Smooth muscle cell (in vitro differentiated cells): ENCODE results near the gene FAM186B. TPM values are rescaled to one million over a fixed set of nuclear protein-coding genes. Genes with fewer than 3 reads are reported as not detected.

Source experiments
- DNase-seq: peaks from one replicate; lab custom pipeline; 2025; ENCODE audit not compliant: unreplicated experiment; lab: John Stamatoyannopoulos, UW
- H2AFZ ChIP-seq: fragments of 200-600 bp; sonication (generic); 2 replicates; pipeline ENCODE4 v1.6.0; 2016; ENCODE audit warnings: antibody characterized with exemption, low read depth, mild to moderate bottlenecking
- H3F3A ChIP-seq: fragments of 200-600 bp; sonication (generic); 2 replicates; pipeline ENCODE4 v1.6.0; 2017; ENCODE audit warnings: antibody characterized with exemption, low read depth
- H3K27ac ChIP-seq: fragments of 200-600 bp; sonication (generic); 2 replicates; pipeline ENCODE4 v1.5.1; 2016; ENCODE audit warnings: low read depth, mild to moderate bottlenecking
- H3K27me3 ChIP-seq: fragments of 200-600 bp; sonication (generic); 2 replicates; pipeline ENCODE4 v1.6.1; 2016; ENCODE audit warnings: low read depth, mild to moderate bottlenecking
- H3K36me3 ChIP-seq: fragments of 200-600 bp; sonication (generic); 2 replicates; pipeline ENCODE4 v1.5.1; 2016; ENCODE audit warnings: low read depth
- H3K4me1 ChIP-seq: fragments of 200-600 bp; sonication (generic); 2 replicates; pipeline ENCODE4 v1.5.1; 2016; ENCODE audit warnings: low read depth
- H3K4me2 ChIP-seq: fragments of 200-600 bp; sonication (generic); 2 replicates; pipeline ENCODE4 v1.6.0; 2016; ENCODE audit warnings: mild to moderate bottlenecking
- H3K4me3 ChIP-seq: fragments of 200-600 bp; sonication (generic); 2 replicates; pipeline ENCODE4 v1.5.1; 2016; ENCODE audit warnings: mild to moderate bottlenecking
- H3K79me2 ChIP-seq: fragments of 200-600 bp; sonication (generic); 2 replicates; pipeline ENCODE4 v1.6.0; 2016; ENCODE audit warnings: low read depth, mild to moderate bottlenecking
- H3K9ac ChIP-seq: fragments of 200-600 bp; sonication (generic); 2 replicates; pipeline ENCODE4 v1.6.0; 2016; ENCODE audit warnings: low read depth
- H3K9me3 ChIP-seq: fragments of 200-600 bp; sonication (generic); replicated peaks from 2 replicates; pipeline ENCODE4 v1.5.1; 2016; ENCODE audit warnings: low read depth
- H4K20me1 ChIP-seq: fragments of 200-600 bp; sonication (generic); 2 replicates; pipeline ENCODE4 v1.6.0; 2016; ENCODE audit warnings: low read depth
- WGBS: methylation state at CpG from one replicate; pipeline ENCODE4 v1.1.7; 2016; ENCODE audit warnings: low lambda C conversion rate; 5-methylcytosine and 5-hydroxymethylcytosine counted together
- polyA plus RNA-seq: library from polyadenylated mRNA; unstranded; fragments of >200 nt; fragmentation: Nextera tagmentation; extraction: Ambion mirVana; gene quantifications from 2 replicates; pipeline ENCODE4 v1.2.1, GENCODE V29; 2016
- total RNA-seq: library from RNA; depleted of rRNA; stranded (reverse); fragments of >200 nt; gene quantifications from 2 replicates; pipeline ENCODE4 v1.2.3, GENCODE V29; 2014
- TF ChIP-seq, protein P1 (sequence below): fragments of 200-600 bp; sonication (generic); IDR thresholded peaks from 2 replicates; pipeline ENCODE4 v1.5.1; 2017; ENCODE audit warnings: borderline replicate concordance, mild to moderate bottlenecking, antibody characterized with exemption; ENCODE audit not compliant: insufficient read depth, poor library complexity, severe bottlenecking

Gene FAM186B
- total and polyA plus RNA-seq, 2 experiments from 2014 or later = 0.18 to 1.3 TPM

DNA sequence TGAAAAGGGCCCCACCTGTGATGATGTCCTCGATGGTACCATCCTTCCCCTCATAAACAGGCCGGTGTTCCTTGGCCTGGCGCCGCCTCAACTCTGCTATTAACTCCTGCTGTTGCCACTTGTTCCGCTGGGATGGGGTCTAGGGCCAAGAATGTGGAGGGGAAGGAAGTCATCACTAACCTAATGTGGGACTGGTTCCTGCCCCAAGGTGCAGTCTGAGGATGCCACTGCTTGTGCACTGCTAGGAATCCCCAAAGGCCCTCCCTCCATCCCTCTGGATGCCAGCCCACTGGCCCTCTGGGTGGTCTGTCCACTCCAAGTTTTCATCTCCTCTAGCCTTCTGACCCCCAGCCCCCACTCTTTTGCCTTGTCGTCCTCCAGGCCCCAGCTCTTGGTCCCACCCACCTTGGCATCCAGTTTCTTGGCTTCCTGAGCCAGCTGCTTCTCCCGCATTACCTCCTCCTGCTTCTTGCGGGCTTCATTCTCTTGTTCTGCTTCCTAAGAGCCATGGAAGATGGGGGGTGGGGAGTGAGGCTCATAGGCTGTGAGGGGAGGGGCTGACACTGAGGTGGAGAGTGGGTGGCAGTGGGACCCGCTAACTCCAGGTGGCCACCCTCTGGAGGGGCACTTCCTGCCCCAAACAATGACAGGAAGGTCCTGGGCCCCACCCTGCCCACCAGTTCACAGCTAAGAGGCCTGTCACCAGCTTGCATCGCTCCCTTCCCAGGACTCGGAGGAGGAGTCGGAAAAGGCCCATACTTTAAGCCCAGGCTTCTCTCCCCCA lies 41.6 kb upstream of the FAM186B start:
- no peaks in the 10 kb centered on the region for H4K20me1 ChIP-seq
- H3F3A ChIP-seq = no peaks in the 10 kb centered on the region
- TF ChIP-seq, protein P1, sequence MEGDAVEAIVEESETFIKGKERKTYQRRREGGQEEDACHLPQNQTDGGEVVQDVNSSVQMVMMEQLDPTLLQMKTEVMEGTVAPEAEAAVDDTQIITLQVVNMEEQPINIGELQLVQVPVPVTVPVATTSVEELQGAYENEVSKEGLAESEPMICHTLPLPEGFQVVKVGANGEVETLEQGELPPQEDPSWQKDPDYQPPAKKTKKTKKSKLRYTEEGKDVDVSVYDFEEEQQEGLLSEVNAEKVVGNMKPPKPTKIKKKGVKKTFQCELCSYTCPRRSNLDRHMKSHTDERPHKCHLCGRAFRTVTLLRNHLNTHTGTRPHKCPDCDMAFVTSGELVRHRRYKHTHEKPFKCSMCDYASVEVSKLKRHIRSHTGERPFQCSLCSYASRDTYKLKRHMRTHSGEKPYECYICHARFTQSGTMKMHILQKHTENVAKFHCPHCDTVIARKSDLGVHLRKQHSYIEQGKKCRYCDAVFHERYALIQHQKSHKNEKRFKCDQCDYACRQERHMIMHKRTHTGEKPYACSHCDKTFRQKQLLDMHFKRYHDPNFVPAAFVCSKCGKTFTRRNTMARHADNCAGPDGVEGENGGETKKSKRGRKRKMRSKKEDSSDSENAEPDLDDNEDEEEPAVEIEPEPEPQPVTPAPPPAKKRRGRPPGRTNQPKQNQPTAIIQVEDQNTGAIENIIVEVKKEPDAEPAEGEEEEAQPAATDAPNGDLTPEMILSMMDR = no peak
- H3K9me3 ChIP-seq = no peaks in the 10 kb centered on the region
- H2AFZ ChIP-seq = no peak overlapping the region
- H3K4me3 ChIP-seq = no peak overlapping the region
- 94% methylated on average over 12 of the region's 12 CpGs for whole genome bisulfite sequencing
- H3K27ac ChIP-seq = no peak overlapping the region
- no peaks in the 10 kb centered on the region for H3K4me1 ChIP-seq
- no peak overlapping the region for H3K4me2 ChIP-seq
- H3K36me3 ChIP-seq = no peaks in the 10 kb centered on the region
- H3K9ac ChIP-seq = no peak overlapping the region
- no peaks in the 10 kb centered on the region for H3K27me3 ChIP-seq
- H3K79me2 ChIP-seq = no peaks in the 10 kb centered on the region
- DNase-seq = no peak

DNA sequence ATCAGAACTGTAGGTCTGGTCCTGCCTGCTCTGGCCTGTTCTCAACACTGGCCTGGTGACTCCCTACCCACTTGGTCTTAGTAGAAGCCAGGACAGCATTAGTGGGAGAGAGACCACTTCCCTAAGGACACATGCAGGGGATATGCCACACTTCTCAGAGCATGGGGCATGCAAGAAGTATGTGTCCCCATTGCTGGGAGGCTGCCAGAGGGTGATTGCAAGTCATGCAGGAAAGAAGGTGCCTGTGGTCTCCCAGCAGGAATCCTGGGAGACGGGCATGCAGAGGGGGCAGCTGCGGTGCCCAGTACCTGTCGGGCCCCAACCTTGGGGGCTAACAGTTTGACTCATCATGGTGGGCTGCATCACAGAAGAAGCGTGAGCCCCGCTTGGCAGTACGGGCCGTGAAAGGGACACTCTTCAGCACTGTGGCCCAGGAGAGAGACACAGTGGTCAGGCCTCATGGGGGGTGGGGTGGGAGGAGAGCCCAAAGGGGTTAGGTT lies 40.9 kb upstream of the FAM186B start:
- H3K4me1 ChIP-seq = no peaks in the 10 kb centered on the region
- H3K9me3 ChIP-seq = no peaks in the 10 kb centered on the region
- no peak overlapping the region for H2AFZ ChIP-seq
- DNase-seq = no peak
- no peak overlapping the region for H3K4me3 ChIP-seq
- no peaks in the 10 kb centered on the region for H3K27me3 ChIP-seq
- WGBS = 100% methylated on average over 7 of the region's 7 CpGs
- no peak overlapping the region for H3K27ac ChIP-seq
- peaks cover 7% of the 10 kb centered on the region for H3F3A ChIP-seq
- no peak overlapping the region for H3K9ac ChIP-seq
- no peaks in the 10 kb centered on the region for H3K79me2 ChIP-seq
- no peaks in the 10 kb centered on the region for H4K20me1 ChIP-seq
- H3K4me2 ChIP-seq = no peak overlapping the region
- TF ChIP-seq, protein P1 = no peak
- H3K36me3 ChIP-seq = no peaks in the 10 kb centered on the region

DNA sequence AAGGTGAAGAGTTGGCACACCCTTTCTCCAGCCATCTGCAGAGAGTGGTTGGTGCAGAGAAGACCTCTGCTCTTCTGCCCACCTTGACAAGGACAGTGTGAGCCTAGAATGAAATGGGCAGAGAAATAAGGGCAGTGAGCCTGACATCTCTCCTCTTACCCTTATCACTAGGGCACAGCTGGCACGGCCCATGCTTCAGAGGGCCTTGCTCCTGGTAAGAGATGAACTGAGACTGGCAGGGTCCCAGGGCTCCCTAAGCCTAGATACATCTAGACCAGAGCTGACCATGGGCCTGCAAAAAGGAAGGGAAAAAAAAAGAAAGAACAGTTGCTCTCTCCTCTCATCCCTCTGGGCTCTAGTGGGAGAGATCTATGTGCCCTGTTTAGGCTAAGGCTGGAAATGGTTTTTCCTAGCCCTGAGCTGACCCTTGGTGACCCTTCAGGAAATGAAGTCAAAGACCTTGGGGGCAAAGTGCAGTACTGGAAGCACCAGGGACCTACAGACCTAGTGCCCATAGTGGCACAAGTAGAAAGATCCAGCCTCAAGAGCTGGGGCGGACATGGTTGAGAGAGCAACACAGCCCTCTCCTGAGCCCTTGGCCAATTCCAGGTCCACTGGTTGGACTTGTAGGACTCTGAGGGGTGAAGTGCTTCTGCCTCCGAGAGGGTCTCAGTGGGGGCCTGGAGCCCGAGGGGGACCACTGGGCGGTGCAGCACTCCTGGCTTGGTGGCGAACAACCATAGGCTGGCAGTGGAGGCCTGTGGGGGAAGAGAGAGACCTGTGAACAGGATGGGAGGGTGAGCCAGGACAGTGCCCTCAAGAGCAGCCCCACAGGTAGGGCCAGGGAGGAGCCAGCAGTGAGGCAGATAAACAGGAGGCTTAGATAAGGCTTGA lies 40.0 kb upstream of the FAM186B start:
- peaks cover 12% of the 10 kb centered on the region for H3F3A ChIP-seq
- no peak for DNase-seq
- no peaks in the 10 kb centered on the region for H4K20me1 ChIP-seq
- no peaks in the 10 kb centered on the region for H3K4me1 ChIP-seq
- H3K27me3 ChIP-seq = no peaks in the 10 kb centered on the region
- H3K79me2 ChIP-seq = no peaks in the 10 kb centered on the region
- H3K27ac ChIP-seq = no peak overlapping the region
- no peak overlapping the region for H3K4me2 ChIP-seq
- no peak overlapping the region for H3K9ac ChIP-seq
- H2AFZ ChIP-seq = no peak overlapping the region
- no peaks in the 10 kb centered on the region for H3K36me3 ChIP-seq
- WGBS = 96% methylated on average over 6 of the region's 6 CpGs
- TF ChIP-seq, protein P1 = no peak
- no peak overlapping the region for H3K4me3 ChIP-seq
- no peaks in the 10 kb centered on the region for H3K9me3 ChIP-seq
